Right hindlimb (tissue), 1 donor: Measurements from ENCODE around the gene CD247.

Experiments used
- DNase-seq: peaks from one replicate; pipeline ENCODE4 v3.0.0-alpha.2; 2018

The CD247 gene

DNA sequence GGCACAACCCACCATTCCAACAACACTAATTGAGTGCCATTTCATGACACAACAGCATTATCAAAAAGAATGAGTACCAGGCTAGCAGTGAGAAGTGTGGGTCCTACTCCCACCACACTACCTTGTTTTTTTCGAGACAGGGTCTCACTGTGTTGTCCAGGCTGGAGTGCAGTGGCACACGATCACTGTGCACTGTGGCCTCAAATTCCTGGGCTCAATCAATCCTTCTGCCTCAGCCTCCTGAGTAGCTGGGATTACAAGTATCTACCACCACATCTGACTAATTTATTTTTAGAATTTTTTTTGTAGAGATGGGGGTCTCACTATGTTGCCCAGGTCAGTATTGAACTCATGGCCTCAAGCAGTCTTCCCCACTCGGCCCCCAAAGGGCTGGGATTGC is 30.7 kb downstream of the CD247 start:
- DNase-seq, result no peak

GRCh38 chr1:167486090-167486824 is 32.1 kb downstream of the CD247 start:
- no peak for DNase-seq

GRCh38 chr1:167484726-167485502 is 33.4 kb downstream of the CD247 start:
- DNase-seq, result no peak

GRCh38 chr1:167483790-167484189 is 34.5 kb downstream of the CD247 start:
- DNase-seq, result no peak

DNA sequence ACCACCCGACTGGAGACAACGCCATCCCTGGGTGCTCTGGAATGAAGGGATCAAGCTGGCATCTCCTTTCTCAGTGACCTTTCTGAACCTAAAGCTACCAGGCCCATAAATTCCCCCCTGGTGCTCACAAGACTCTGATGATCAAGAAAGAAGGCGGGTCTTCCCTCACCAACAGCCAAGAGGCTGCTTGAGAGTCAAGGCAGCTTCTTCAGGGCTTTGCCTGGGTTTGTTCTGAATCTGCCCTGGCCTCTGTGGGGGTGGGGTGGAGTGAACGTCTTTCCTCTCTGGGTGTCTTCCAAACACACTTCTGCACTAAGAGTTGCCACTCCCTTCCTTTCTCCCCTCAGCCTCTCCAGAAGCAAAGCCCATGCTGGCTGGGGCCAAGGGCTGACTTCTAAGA is 36.1 kb downstream of the CD247 start:
- DNase-seq, result no peak

DNA sequence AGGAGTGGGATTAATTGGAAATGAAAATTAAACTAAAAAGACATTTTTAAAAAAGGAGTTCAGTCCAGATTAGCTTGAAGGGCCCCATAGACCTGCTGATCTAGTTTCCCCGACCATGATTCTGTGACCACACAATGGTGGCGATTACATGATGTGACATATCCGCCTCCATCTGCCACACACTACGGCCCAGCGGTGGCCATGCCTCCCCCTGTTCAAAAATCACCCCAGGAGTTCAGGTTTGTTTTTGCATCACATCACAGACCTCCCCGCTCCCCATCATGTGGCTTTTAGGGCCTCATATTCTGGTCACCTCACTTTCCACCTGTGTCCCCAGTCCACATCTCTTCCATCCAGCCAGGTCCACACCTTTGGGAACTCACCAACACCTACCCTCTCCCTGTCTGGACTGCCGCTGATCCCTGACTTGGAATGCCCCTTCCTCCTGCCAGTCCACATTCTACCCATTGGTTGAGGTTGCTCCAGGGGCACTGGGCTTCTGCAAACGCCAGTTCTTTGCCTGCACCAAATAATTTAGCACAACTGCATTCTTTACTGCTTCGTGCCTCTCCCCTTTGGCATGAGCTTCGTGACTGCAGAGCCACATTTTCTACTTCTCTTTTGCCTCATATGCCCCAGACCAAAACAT is 38.9 kb downstream of the CD247 start:
- DNase-seq, result no peak

- DNase-seq, result peak; percentile 49
These were observed 40.3 kb downstream of the CD247 start for GRCh38 chr1:167477986-167478385.

- no peak for DNase-seq
These were observed 42.3 kb downstream of the CD247 start for GRCh38 chr1:167476061-167476460.

DNA sequence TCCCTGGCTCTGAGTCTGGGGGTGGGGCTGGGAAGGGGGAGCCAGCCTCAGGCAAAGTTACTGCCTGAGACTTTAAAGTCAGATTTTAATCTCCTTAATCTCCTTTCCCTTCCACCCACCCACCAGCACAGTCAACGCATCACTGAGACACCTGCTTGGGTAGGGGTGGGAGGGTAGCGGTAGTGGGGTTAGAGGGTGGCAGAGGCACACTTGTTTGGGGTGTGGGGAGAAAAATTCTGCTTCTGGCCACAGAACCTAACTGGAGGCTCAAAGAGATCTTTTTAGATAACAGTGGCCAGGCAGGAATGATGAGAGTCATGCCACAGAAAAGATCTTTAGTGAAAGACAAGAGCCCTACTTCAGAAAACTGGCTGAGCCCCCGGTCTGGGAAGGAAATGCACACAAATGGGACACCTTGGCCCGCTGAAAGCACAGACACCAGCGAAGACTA is 44.1 kb downstream of the CD247 start:
- DNase-seq, result no peak

- no peak for DNase-seq
These were observed 44.6 kb downstream of the CD247 start for GRCh38 chr1:167473761-167474160.

DNA sequence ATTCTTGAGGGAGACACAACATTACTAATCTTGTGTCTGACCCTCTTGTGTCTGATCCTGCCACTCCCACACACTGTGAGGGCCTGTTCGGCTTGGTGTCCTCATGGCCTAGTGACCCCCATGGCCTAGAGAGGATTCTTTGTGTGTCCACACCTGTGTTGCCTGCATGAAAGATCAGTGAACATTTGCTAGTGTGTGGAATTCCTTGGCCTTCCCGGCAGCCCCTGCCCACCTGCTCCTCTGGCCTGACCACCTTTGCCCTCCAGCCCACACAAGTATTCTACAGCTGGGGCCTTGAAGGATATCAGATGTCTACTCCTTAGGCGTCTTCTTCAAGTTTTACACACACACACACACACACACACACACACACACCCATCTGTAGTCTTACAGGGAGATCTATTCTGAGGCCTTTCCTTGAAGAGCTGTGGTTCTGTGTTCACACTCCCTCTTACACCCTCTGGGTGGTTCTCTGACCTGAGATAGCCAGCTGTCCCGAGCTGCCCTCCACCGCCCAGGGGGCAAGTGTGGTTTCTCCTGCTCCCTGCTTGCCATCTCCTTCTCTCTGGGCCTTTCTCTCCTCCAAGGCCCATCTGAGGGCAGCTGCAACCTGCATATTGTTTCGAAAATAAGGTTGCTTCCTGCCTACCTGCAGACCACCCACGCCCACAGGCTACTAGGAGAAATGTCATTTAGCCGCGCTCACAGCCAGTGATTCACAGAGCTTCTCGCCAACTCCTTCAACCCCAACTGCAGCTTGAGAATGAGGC is 45.4 kb downstream of the CD247 start:
- no peak for DNase-seq

DNA sequence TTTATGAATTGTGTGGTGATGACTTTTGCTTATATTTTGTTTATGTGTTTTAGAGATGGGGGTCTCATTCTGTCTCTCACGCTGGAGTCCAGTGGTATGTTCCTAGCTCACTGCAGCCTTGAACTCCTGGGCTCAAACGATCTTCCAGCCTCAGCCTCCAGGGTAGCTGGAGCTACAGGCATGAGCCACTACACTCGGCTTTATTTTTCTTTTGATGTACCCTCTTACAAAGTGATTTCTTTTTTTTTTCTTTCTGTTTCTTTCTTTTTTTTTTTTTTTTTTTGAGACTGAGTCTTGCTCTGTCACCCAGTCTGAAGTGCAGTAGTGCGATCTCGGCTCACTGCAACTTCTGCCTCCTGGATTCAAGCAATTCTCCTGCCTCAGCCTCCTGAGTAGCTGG is 46.8 kb downstream of the CD247 start:
- DNase-seq, result no peak

- DNase-seq, result no peak
These were observed 48.9 kb downstream of the CD247 start for GRCh38 chr1:167469280-167469965.

DNA sequence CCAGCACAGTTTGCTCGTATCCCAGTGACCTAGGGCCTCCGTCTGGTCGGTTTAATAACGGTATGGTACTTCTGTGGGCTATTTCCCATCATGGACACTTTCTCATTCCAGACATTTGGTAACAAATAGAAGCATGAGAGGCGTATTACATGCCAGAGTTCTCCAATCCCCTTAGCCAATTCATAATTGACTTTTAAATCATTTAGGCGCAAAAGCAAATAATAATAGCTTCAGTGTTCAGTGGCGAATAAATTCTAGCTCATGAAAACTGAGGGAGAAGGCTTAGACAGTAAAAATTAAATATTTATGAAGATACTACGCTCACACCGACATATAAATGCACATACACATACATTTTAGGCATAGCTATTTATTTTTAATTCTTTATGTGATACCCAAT is 50.6 kb downstream of the CD247 start:
- DNase-seq, result no peak

DNA sequence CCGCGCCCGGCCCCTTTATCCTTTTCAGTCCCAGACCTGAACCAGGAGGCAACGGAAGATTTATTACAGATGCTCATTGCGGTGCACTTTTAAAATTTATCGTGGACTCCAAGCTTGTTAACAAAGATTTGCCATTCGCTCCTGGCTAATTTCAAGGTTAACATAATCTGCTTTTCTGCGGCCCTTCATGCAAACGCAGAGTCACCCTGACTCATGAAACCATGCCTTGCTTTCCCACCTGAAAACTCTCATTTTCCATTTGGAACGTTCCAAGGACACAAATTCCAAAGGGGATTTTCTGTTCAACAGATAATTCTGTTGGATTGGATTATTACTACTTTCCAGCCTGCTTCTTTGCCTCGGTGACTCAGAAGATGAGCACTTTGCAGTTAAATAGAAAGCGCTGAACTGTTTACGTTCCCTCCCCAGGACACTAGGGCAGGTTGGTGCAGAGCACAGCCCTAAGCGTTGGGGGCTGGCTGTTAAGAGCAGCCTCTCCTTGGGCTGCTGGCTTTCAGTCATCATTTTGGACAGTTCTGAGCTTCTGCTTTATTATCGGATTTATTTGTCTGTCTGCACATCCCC is 51.1 kb downstream of the CD247 start:
- no peak for DNase-seq

GRCh38 chr1:167465743-167466142 is 52.6 kb downstream of the CD247 start:
- no peak for DNase-seq

DNA sequence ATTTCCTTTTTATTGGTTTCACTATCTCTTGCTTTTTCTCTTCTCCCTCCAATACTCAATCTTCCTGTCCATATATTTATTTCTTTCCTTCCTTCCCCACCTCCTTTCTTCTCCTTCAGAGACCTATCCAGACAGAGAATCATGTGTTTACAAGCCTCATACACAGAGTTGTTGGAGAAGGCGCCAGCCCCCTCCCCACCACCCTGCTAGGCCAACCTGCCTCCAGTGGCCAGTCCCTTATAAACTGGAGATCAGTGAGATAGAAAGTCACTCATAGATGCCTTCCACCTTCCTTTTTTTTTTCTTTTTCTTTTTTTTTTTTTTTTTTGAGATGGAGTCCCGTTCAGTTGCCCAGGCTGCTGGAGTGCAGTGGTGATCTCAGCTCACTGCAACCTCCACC is 53.3 kb downstream of the CD247 start:
- DNase-seq, result no peak

GRCh38 chr1:167463875-167464575 is 54.3 kb downstream of the CD247 start:
- DNase-seq, result no peak

- no peak for DNase-seq
These were observed 55.2 kb downstream of the CD247 start for GRCh38 chr1:167463080-167463479.

GRCh38 chr1:167462341-167462740 is 56.0 kb downstream of the CD247 start:
- no peak for DNase-seq

DNA sequence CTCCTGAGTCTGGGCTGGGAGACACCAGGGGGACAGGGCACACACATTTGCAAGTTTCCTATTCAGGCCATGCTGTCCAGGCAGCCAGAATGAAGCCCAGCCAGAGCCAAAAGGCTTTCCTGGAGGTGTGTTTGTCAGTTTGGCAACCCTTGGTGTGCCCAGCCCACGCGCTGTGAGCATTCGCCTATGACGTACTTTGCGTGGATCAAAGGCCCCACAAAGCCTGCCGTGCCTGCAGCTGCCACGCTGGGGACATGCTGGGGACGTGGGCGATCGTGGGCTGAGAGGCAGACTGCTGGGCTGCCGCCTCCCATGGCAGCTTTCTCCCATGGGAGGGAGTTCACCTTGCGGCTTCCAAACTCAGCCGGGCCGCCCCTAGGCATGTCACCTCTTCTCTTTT is 57.5 kb downstream of the CD247 start:
- no peak for DNase-seq
